H1 (cell line): ENCODE measurements around the gene RAB31.

ENCODE experiments used
- CTCF ChIP-seq, 3 experiments: IDR thresholded peaks; 1 replicate in 2 of 3; 2 replicates in 1 of 3; pipeline versions ENCODE4 v1.5.1 to v1.6.1; 2011; ENCODE audit warnings: low read length in 3 of 3, mild to moderate bottlenecking in 3 of 3, inconsistent platforms in 2 of 3, low read depth in 1 of 3, moderate library complexity in 1 of 3; ENCODE audit not compliant: insufficient read depth in 1 of 3; ENCODE audit errors: control extremely low read depth in 1 of 3
- EZH2 ChIP-seq: fragments of 200-600 bp; sonication (generic); IDR thresholded peaks from 2 replicates; pipeline ENCODE4 v1.7.1; 2012; ENCODE audit warnings: low read depth, mild to moderate bottlenecking, moderate library complexity, low read length, inconsistent platforms; ENCODE audit not compliant: severe bottlenecking
- MAFK ChIP-seq: IDR thresholded peaks from 2 replicates; pipeline ENCODE4 v1.6.1; 2012; ENCODE audit warnings: low read depth, mild to moderate bottlenecking, improper control_type of control experiment, low read length
- POLR2A ChIP-seq, 2 experiments: IDR thresholded peaks; 1 replicate in 1 of 2; 2 replicates in 1 of 2; pipeline ENCODE4 v1.6.1; 2011; ENCODE audit warnings: low read depth in 2 of 2, low read length in 2 of 2, mild to moderate bottlenecking in 2 of 2; ENCODE audit errors: control extremely low read depth in 1 of 2
- POLR2AphosphoS5 ChIP-seq: IDR thresholded peaks from 2 replicates; pipeline ENCODE4 v1.6.1; 2011; ENCODE audit warnings: low read depth, low read length
- SIRT6 ChIP-seq: IDR thresholded peaks from one replicate; pipeline ENCODE4 v1.7.1; 2012; ENCODE audit warnings: low read length, inconsistent platforms
- TAF1 ChIP-seq: IDR thresholded peaks from 2 replicates; pipeline ENCODE4 v1.6.1; 2011; ENCODE audit warnings: mild to moderate bottlenecking, low read depth, low read length
- TBP ChIP-seq: IDR thresholded peaks from 2 replicates; pipeline ENCODE4 v1.6.1; 2011; ENCODE audit warnings: low read depth, low read length, improper control_type of control experiment

GRCh38 chr18:9694952-9695495 lies 13.1 kb upstream of the RAB31 start:
- TF ChIP-seq CTCF (IDR thresholded peaks at IDR 0.05; ENCODE audit: control extremely low read depth in 1 of 3, insufficient read depth in 1 of 3, low read depth in 1 of 3, low read length in 3 of 3) (no peak), SIRT6 (no peak), MAFK (no peak), POLR2AphosphoS5 (no peak), TAF1 (no peak), TBP (no peak), EZH2 (no peak), POLR2A (IDR thresholded peaks at IDR 0.05; ENCODE audit: control extremely low read depth in 1 of 2, low read depth in 2 of 2, low read length in 2 of 2) (no peak)
